K562 (cell line): Measurements from ENCODE around the gene PTPRG. TPM values are rescaled to one million over a fixed set of nuclear protein-coding genes. Genes with fewer than 3 reads are reported as not detected.

Source experiments
- ATAC-seq: fragments of 200-7000 bp; cut with Tn5 transposase; 3 replicates; pipeline ENCODE4 v1.9.1; 2020; ENCODE audit warnings: moderate library complexity
- BruUV-seq: library from RNA; stranded (reverse); fragments of 400-500 nt; replicated peaks from 2 replicates; lab custom pipeline; 2021; lab: Mats Ljungman, UMichigan
- CTCF ChIA-PET: fragments of 300-600 bp; formaldehyde crosslinking; extraction: SDS; loops from one replicate; lab custom pipeline; 2021; ENCODE audit warnings: low intra/inter-chr PET ratio; lab: Yijun Ruan, JAX
- POLR2A ChIA-PET: fragments of 300-600, 350-650 bp; sonication (Branson Sonifier 250); formaldehyde crosslinking; extraction: SDS; loops from one replicate; lab custom pipeline; 2021; ENCODE audit warnings: antibody characterized with exemption, inconsistent platforms; lab: Yijun Ruan, JAX
- DNase-seq, 4 experiments: peaks; one replicate each; pipeline versions ENCODE4 v3.0.0 to v3.0.0-alpha.2; 2011 to 2018; ENCODE audit warnings: low spot score in 3 of 4, mixed read lengths in 3 of 4; ENCODE audit errors: extremely low read depth in 1 of 4
- FAIRE-seq: peaks from 2 replicates; lab custom pipeline; 2011; peaks lifted over from hg19 to GRCh38; lab: Jason Lieb, UNC
- H2AFZ ChIP-seq: 2 replicates; pipeline ENCODE4 v1.6.0; 2011; ENCODE audit warnings: low read depth, low read length, control low read depth, inconsistent platforms
- H3K27ac ChIP-seq: fragments of 200-600 bp; 3 replicates; pipeline ENCODE4 v1.8.0; 2011; ENCODE audit warnings: low read depth, mild to moderate bottlenecking, control low read depth, inconsistent platforms, low read length, moderate library complexity, mixed read lengths; ENCODE audit errors: extremely low read depth
- H3K27me3 ChIP-seq, 2 experiments: fragments of 300-600 bp in 1 of 2; 2 replicates in 1 of 2; 3 replicates in 1 of 2; pipeline versions ENCODE4 v1.6.0 to v1.8.0; 2011; ENCODE audit warnings: inconsistent platforms in 2 of 2, low read length in 2 of 2, mild to moderate bottlenecking in 1 of 2, mixed read lengths in 1 of 2, moderate library complexity in 1 of 2; ENCODE audit not compliant: control insufficient read depth in 2 of 2, insufficient read depth in 2 of 2
- H3K36me3 ChIP-seq: fragments of 300-600 bp; 3 replicates; pipeline ENCODE4 v1.8.0; 2011; ENCODE audit warnings: mild to moderate bottlenecking, low read length, inconsistent platforms; ENCODE audit not compliant: control insufficient read depth, insufficient read depth
- H3K4me1 ChIP-seq, 2 experiments: fragments of 200-600 bp in 1 of 2; replicated peaks in 1 of 2; 2 replicates in 1 of 2; 3 replicates in 1 of 2; pipeline versions ENCODE4 v1.5.1 to v1.8.0; 2011; ENCODE audit warnings: inconsistent platforms in 2 of 2, low read length in 2 of 2, mild to moderate bottlenecking in 1 of 2, mixed read lengths in 1 of 2, moderate library complexity in 1 of 2; ENCODE audit not compliant: control insufficient read depth in 2 of 2, insufficient read depth in 2 of 2
- H3K4me2 ChIP-seq: 2 replicates; pipeline ENCODE4 v1.6.1; 2011; ENCODE audit warnings: low read length, control low read depth, inconsistent platforms, mixed read lengths; ENCODE audit not compliant: insufficient read depth
- H3K4me3 ChIP-seq: fragments of 200-600 bp; sonication (generic), shearing (Covaris generic); 2 replicates; pipeline ENCODE4 v1.5.1; 2016; ENCODE audit warnings: control low read depth, inconsistent platforms
- H3K79me2 ChIP-seq: fragments of 200-600 bp; 3 replicates; pipeline ENCODE4 v1.8.0; 2011; ENCODE audit warnings: low read length, inconsistent platforms; ENCODE audit not compliant: control insufficient read depth, insufficient read depth
- H3K9ac ChIP-seq, 2 experiments: 2 replicates each; pipeline versions ENCODE4 v1.6.0 to v1.6.1; 2011; ENCODE audit warnings: low read depth in 2 of 2, low read length in 2 of 2, control low read depth in 1 of 2, inconsistent platforms in 1 of 2, mild to moderate bottlenecking in 1 of 2, mixed read lengths in 1 of 2; ENCODE audit not compliant: insufficient read depth in 1 of 2
- H3K9me1 ChIP-seq: one replicate; pipeline ENCODE4 v1.6.0; 2011; ENCODE audit warnings: inconsistent platforms, mild to moderate bottlenecking, low read length, moderate library complexity; ENCODE audit not compliant: control insufficient read depth, insufficient read depth
- H3K9me3 ChIP-seq: replicated peaks from 2 replicates; pipeline ENCODE4 v1.5.1; 2011; ENCODE audit warnings: low read depth, low read length, inconsistent platforms; ENCODE audit not compliant: control insufficient read depth, insufficient read depth
- H4K20me1 ChIP-seq: replicated peaks from 2 replicates; pipeline ENCODE4 v1.6.1; 2011; ENCODE audit warnings: low read length, inconsistent platforms, mixed read lengths; ENCODE audit not compliant: control insufficient read depth, insufficient read depth
- WGBS: fragments of 100-300 bp; shearing (Covaris generic); methylation state at CpG from one replicate; pipeline ENCODE4 v1.1.6; 2016; ENCODE audit warnings: low coverage, mixed read lengths; ENCODE audit not compliant: insufficient coverage; ENCODE audit errors: missing lambda C conversion rate; 5-methylcytosine and 5-hydroxymethylcytosine counted together
- in situ Hi-C: fragments of 300-500 bp; cut with MboI; formaldehyde crosslinking; loops from 4 replicates; pipeline ENCODE4 v1.15.0; 2018; ENCODE audit warnings: inconsistent platforms, mixed read lengths
- intact Hi-C: fragments of 100-400 bp; cut with micrococcal nuclease; formaldehyde crosslinking; loops from 2 replicates; pipeline ENCODE4 v1.14.2; 2022
- polyA plus RNA-seq, 8 experiments: library from polyadenylated mRNA; depleted of rRNA in 4 of 8; stranded (reverse) in 5 of 8; unstranded in 3 of 8; fragments of >200 nt; fragmentation: Nextera tagmentation in 2 of 8; fragmentation: Illumina TruSeq in 1 of 8; extraction: Ambion mirVana in 2 of 8; extraction: Trizol in 1 of 8; gene quantifications; 2 replicates each; pipeline versions ENCODE4 v1.2.1 to v1.2.3, GENCODE V29; 2011 to 2014; ENCODE audit warnings: inconsistent platforms in 1 of 8, missing spikeins in 1 of 8
- total RNA-seq, 7 experiments: library from RNA; depleted of rRNA in 6 of 7; stranded (reverse); fragments of >200 nt in 6 of 7; fragmentation: Illumina TruSeq in 2 of 7; extraction: Trizol in 2 of 7; gene quantifications; 2 replicates each; pipeline versions ENCODE4 v1.2.1 to v1.2.3, GENCODE V29; 2011 to 2021; ENCODE audit warnings: low replicate concordance in 1 of 7
- TF ChIP-seq, protein P1 (sequence below): sonication (generic); formaldehyde crosslinking; IDR thresholded peaks from 2 replicates; pipeline ENCODE4 v1.8.1; 2022; ENCODE audit warnings: missing genetic modification reagents
- TF ChIP-seq, protein P2 (sequence below), 3 experiments: fragments of 200-800 bp in 1 of 3; fragments of 250-450 bp in 1 of 3; fragments of 450-650 bp in 1 of 3; sonication (Bioruptor Pico) in 1 of 3; sonication (Bioruptor generic) in 1 of 3; formaldehyde crosslinking in 1 of 3; IDR thresholded peaks; 2 replicates each; pipeline versions ENCODE4 v1.6.1 to v1.8.0; 2016 to 2022; ENCODE audit warnings: mild to moderate bottlenecking in 2 of 3, missing genetic modification characterization in 2 of 3, missing compliant biosample characterization in 1 of 3, moderate library complexity in 1 of 3
- TF ChIP-seq, protein P3 (sequence below): IDR thresholded peaks from 3 replicates; pipeline ENCODE4 v1.6.1; 2011; ENCODE audit warnings: borderline replicate concordance, mild to moderate bottlenecking, moderate library complexity; ENCODE audit not compliant: insufficient read length; ENCODE audit errors: extremely low read depth

Gene PTPRG
- total and polyA plus RNA-seq, 9 of the 15 experiments (the other 6 are each of a cell fraction or from before 2014, with no cell fraction given) = 0.16 TPM; not detected in 8

DNA sequence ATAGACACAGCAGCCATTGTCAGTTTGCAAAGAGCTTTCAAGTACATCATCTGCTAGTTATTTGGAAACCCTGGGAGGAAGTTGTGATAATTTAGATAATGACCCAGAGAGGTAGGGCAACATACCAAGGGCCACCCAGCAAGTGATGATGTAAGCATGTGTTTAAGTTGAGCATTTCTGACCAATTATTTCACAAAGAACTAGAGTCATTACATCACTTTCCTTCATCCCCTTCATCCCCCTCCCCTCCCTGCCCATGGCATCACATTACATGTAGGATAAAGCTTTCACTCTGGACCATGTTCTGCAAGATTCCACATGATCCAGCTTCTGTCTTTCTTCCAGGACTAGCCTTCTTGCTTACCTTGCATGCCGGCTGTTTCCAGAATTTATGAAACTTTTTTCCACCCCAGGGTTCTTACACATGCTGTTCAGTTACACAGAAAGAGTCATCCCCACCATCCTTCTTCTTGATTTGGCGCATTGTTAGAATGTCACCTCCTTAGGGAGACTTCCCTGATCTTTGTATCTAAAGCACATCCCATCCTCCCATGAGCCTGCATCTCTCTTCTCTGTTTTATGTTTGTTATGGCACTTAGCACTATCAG is 71.3 kb downstream of the PTPRG start:
- no peaks in the 10 kb centered on the region for H3K9me3 ChIP-seq
- ChIA-PET POLR2A (no interaction called here), CTCF (no interaction called here)
- in situ Hi-C loops (no loop called here), intact Hi-C loops (no loop called here)
- TF ChIP-seq, protein P1, sequence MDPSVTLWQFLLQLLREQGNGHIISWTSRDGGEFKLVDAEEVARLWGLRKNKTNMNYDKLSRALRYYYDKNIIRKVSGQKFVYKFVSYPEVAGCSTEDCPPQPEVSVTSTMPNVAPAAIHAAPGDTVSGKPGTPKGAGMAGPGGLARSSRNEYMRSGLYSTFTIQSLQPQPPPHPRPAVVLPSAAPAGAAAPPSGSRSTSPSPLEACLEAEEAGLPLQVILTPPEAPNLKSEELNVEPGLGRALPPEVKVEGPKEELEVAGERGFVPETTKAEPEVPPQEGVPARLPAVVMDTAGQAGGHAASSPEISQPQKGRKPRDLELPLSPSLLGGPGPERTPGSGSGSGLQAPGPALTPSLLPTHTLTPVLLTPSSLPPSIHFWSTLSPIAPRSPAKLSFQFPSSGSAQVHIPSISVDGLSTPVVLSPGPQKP (CRISPR knock-in tag) = no peak
- ATAC-seq = no peak
- H3K79me2 ChIP-seq = no peaks in the 10 kb centered on the region
- H4K20me1 ChIP-seq = no peaks in the 10 kb centered on the region
- no peaks in the 10 kb centered on the region; a peak in 1 of 5 replicates for H3K4me1 ChIP-seq
- BruUV-seq = no TSS peak
- H2AFZ ChIP-seq = no peak overlapping the region
- no peak overlapping the region for H3K27ac ChIP-seq
- no peaks in the 10 kb centered on the region for H3K36me3 ChIP-seq
- H3K9ac ChIP-seq = no peak overlapping the region
- no peak for DNase-seq
- H3K4me3 ChIP-seq = no peak overlapping the region
- no peaks in the 10 kb centered on the region for H3K27me3 ChIP-seq
- no peak for FAIRE-seq
- H3K9me1 ChIP-seq = no peaks in the 10 kb centered on the region
- H3K4me2 ChIP-seq = no peak overlapping the region
- WGBS = 0% methylated on average over 2 of the region's 2 CpGs

DNA sequence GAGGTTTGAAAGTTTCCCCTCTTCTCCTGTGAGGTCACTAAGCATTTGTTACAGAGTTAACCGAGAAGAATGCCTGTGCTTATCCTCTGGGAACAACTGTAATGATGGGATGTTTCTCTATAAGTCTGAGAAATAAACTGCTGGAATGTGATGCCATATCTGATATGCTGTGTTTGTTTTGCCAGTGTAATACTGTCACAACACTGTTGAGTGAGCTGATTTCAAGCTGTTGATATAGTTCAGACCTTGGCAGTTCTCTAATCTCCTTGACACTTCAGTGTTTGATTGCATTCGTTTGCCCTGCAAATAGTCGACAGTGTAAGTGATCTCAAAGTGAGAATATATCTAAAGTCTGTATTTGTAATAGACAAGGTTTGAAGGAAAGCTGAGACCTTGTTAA is 73.3 kb downstream of the PTPRG start:
- no peaks in the 10 kb centered on the region for H3K79me2 ChIP-seq
- no peak overlapping the region for H2AFZ ChIP-seq
- H3K4me3 ChIP-seq = no peak overlapping the region
- CTCF ChIA-PET = no interaction called here
- POLR2A ChIA-PET = interaction anchor here (0.9 kb wide), 1 partner anchor 1853 kb away, joined by 3 read pairs; no protein-coding TSS in a partner anchor
- no peak overlapping the region for H3K9ac ChIP-seq
- ATAC-seq (no peak), DNase-seq (no peak), FAIRE-seq (no peak)
- intact Hi-C loops = no loop called here
- no TSS peak for BruUV-seq
- H3K9me1 ChIP-seq = no peaks in the 10 kb centered on the region
- no peaks in the 10 kb centered on the region for H3K27me3 ChIP-seq
- H3K36me3 ChIP-seq = no peaks in the 10 kb centered on the region
- H4K20me1 ChIP-seq = no peaks in the 10 kb centered on the region
- H3K27ac ChIP-seq = no peak overlapping the region
- in situ Hi-C loops = no loop called here
- WGBS = 0% methylated on average over 3 of the region's 3 CpGs
- H3K4me2 ChIP-seq = no peak overlapping the region
- no peaks in the 10 kb centered on the region; a peak in 1 of 5 replicates for H3K4me1 ChIP-seq
- no peaks in the 10 kb centered on the region for H3K9me3 ChIP-seq
- TF ChIP-seq, protein P2, sequence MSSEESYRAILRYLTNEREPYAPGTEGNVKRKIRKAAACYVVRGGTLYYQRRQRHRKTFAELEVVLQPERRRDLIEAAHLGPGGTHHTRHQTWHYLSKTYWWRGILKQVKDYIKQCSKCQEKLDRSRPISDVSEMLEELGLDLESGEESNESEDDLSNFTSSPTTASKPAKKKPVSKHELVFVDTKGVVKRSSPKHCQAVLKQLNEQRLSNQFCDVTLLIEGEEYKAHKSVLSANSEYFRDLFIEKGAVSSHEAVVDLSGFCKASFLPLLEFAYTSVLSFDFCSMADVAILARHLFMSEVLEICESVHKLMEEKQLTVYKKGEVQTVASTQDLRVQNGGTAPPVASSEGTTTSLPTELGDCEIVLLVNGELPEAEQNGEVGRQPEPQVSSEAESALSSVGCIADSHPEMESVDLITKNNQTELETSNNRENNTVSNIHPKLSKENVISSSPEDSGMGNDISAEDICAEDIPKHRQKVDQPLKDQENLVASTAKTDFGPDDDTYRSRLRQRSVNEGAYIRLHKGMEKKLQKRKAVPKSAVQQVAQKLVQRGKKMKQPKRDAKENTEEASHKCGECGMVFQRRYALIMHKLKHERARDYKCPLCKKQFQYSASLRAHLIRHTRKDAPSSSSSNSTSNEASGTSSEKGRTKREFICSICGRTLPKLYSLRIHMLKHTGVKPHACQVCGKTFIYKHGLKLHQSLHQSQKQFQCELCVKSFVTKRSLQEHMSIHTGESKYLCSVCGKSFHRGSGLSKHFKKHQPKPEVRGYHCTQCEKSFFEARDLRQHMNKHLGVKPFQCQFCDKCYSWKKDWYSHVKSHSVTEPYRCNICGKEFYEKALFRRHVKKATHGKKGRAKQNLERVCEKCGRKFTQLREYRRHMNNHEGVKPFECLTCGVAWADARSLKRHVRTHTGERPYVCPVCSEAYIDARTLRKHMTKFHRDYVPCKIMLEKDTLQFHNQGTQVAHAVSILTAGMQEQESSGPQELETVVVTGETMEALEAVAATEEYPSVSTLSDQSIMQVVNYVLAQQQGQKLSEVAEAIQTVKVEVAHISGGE (CRISPR knock-in tag; IDR thresholded peaks at IDR 0.05) = peak in 1 of 3 experiments; percentile 65; a peak in 2 of 6 replicates
- TF ChIP-seq, protein P3, sequence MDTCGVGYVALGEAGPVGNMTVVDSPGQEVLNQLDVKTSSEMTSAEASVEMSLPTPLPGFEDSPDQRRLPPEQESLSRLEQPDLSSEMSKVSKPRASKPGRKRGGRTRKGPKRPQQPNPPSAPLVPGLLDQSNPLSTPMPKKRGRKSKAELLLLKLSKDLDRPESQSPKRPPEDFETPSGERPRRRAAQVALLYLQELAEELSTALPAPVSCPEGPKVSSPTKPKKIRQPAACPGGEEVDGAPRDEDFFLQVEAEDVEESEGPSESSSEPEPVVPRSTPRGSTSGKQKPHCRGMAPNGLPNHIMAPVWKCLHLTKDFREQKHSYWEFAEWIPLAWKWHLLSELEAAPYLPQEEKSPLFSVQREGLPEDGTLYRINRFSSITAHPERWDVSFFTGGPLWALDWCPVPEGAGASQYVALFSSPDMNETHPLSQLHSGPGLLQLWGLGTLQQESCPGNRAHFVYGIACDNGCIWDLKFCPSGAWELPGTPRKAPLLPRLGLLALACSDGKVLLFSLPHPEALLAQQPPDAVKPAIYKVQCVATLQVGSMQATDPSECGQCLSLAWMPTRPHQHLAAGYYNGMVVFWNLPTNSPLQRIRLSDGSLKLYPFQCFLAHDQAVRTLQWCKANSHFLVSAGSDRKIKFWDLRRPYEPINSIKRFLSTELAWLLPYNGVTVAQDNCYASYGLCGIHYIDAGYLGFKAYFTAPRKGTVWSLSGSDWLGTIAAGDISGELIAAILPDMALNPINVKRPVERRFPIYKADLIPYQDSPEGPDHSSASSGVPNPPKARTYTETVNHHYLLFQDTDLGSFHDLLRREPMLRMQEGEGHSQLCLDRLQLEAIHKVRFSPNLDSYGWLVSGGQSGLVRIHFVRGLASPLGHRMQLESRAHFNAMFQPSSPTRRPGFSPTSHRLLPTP = no peak
